Fibroblast of skin of right biceps (primary cell): ENCODE results near the gene IST1.
A peak's percentile ranks its signal among the peaks of the same experiment; 100 is the strongest.
"Not testable (repeated sequence)": the region's sequence is repeated elsewhere in the genome, so short reads cannot be mapped to it uniquely, and the experiment has no call there.

ENCODE experiments used
- DNase-seq: peaks from one replicate; pipeline ENCODE4 v3.0.0-alpha.2; 2013

IST1 gene

GRCh38 chr16:71894921-71895678 lies at the start of gene IST1:
Gene IST1, plus strand, starts transcription at chr16:71895531. Its CDS starts 20,110 bp downstream, at chr16:71915641.
- peak; percentile 99 for DNase-seq

GRCh38 chr16:71845639-71846430 lies 49.5 kb upstream of the IST1 start, which contains the start of gene ATXN1L:
Gene ATXN1L, plus strand, starts transcription at chr16:71845976. Its CDS starts 3,765 bp downstream, at chr16:71849741.
- peak; percentile 95 for DNase-seq

GRCh38 chr16:71846431-71846830 lies 48.9 kb upstream of the IST1 start:
- peak; percentile 6 for DNase-seq

- no peak for DNase-seq
These were observed 48.2 kb upstream of the IST1 start for GRCh38 chr16:71847096-71847495.

- no peak for DNase-seq
These were observed 46.7 kb upstream of the IST1 start for GRCh38 chr16:71848622-71849021.

- no peak for DNase-seq
These were observed 43.6 kb upstream of the IST1 start for GRCh38 chr16:71851746-71852145.

GRCh38 chr16:71852158-71852557 lies 43.2 kb upstream of the IST1 start:
- no peak for DNase-seq

GRCh38 chr16:71852561-71852960 lies 42.8 kb upstream of the IST1 start:
- no peak for DNase-seq

- DNase-seq = no peak
These were observed 41.9 kb upstream of the IST1 start for GRCh38 chr16:71853413-71853812.

GRCh38 chr16:71854369-71854948 lies 40.9 kb upstream of the IST1 start:
- peak; percentile 18 for DNase-seq

GRCh38 chr16:71855937-71856662 lies 39.2 kb upstream of the IST1 start:
- DNase-seq = no peak

- no peak for DNase-seq
These were observed 35.4 kb upstream of the IST1 start for GRCh38 chr16:71859762-71860521.

GRCh38 chr16:71863995-71864394 lies 31.3 kb upstream of the IST1 start:
- no peak for DNase-seq

GRCh38 chr16:71865173-71865863 lies 30.0 kb upstream of the IST1 start:
- DNase-seq = no peak

- not testable (repeated sequence) for DNase-seq
These were observed 28.2 kb upstream of the IST1 start for GRCh38 chr16:71867175-71867574.

- no peak for DNase-seq
These were observed 27.4 kb upstream of the IST1 start for GRCh38 chr16:71867939-71868338.

- DNase-seq = no peak
These were observed 26.2 kb upstream of the IST1 start for GRCh38 chr16:71869089-71869488.

GRCh38 chr16:71870818-71871217 lies 24.5 kb upstream of the IST1 start:
- no peak for DNase-seq

- no peak for DNase-seq
These were observed 22.1 kb upstream of the IST1 start for GRCh38 chr16:71873199-71873598.

- DNase-seq = no peak
These were observed 16.4 kb upstream of the IST1 start for GRCh38 chr16:71878911-71879310.

- no peak for DNase-seq
These were observed 15.2 kb upstream of the IST1 start for GRCh38 chr16:71880176-71880575.
